ENCODE measurements around the gene THAP2.

THAP2 gene

GRCh38 chr12:71710276-71711125 is 46.4 kb downstream of the THAP2 start:
- Mint-ChIP-seq H3K36me3 (no peaks in the 10 kb centered on the region), H3K27ac (no peak overlapping the region), H3K4me3 (no peak overlapping the region), H3K4me1 (no peaks in the 10 kb centered on the region), H3K9me3 (peaks cover 21% of the 10 kb centered on the region)
- DNase-seq (ENCODE audit: low spot score in 2 of 2): no peak
- peak; percentile 67 for ATAC-seq

DNA sequence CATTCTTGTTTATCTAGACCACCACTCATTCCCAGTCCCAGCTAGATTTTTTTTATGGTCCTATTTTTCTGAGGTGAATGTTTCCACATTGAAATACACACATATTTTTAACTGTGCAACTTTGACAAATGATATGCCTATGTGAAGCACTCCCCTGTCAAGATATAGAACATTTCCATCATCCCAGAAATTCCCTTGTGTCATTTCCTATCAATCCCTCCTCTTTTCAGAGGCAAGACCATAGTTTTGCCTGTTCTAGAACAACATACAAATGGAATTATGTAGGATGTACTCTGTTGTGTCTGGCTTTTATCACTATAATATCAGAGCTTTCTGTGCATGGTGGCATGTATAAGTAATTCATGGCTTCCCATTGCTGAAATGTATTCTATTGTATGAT is 54.5 kb downstream of the THAP2 start:
- Mint-ChIP-seq H3K9me3 (peaks cover 10% of the 10 kb centered on the region), H3K4me1 (no peaks in the 10 kb centered on the region), H3K36me3 (no peaks in the 10 kb centered on the region), H3K4me3 (no peak overlapping the region), H3K27ac (no peak overlapping the region)
- DNase-seq (ENCODE audit: low spot score in 2 of 2) (no peak), ATAC-seq (no peak)

- Mint-ChIP-seq H3K36me3 (no peaks in the 10 kb centered on the region), H3K4me1 (no peaks in the 10 kb centered on the region), H3K9me3 (peaks cover 5% of the 10 kb centered on the region), H3K27ac (no peak overlapping the region), H3K4me3 (no peak overlapping the region)
- no peak for ATAC-seq
- DNase-seq (ENCODE audit: low spot score in 2 of 2): no peak
Measured at GRCh38 chr12:71719647-71720370, 55.7 kb downstream of the THAP2 start.

DNA sequence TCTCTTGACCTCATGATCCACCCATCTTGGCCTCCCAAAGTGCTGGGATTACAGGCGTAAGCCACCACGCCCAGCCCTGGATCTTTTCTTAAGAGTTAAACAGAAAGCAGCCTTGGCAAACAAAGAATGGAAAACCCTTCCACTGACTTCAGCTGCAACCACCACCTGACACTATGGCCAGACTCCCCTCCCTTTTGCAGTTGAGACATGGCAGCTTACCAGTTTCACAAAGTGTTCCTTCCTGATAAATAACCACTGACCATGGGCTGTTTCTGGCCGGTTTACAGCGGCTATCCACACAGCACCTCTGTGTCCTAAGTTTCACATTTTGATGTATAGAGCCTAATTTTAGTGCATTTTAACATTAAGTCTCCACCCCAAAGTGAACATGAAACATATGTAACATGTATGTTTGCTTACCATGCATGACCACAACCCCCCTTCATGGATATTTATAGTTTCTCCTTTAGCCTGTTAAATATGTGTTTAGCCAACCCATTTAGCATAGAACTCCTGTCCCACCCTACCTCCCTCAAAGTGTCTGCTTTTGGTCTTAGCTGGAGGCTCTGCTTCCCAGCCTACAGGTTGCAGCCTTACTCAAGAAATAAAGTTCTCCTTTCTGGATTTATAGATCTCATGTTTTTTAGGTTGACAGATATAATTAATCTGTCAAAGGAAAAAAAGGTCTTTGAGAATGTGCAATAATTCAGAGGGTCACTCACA is 57.8 kb downstream of the THAP2 start:
- ATAC-seq: no peak
- Mint-ChIP-seq H3K4me1 (no peaks in the 10 kb centered on the region), H3K4me3 (no peak overlapping the region), H3K27ac (no peak overlapping the region), H3K36me3 (no peaks in the 10 kb centered on the region), H3K9me3 (no peaks in the 10 kb centered on the region)
- DNase-seq (ENCODE audit: low spot score in 2 of 2): no peak

DNA sequence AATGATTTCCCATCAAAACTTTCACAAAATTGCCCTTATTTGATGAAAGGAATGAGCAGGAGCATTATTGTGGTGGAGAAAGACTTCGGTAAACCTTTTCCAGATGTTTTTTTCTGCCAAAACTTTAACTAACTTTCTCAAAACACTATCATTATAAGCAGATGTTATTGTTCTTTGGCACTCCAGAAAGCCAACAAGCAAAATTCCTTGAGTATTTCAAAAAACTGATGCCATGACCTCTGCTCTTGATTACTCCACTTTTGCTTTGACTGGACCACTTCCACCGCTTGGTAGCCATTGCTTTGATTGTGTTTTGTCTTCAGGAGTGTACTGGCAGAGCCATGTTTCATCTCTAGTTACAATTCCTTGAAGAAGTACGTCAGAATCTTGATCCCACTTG is 60.9 kb downstream of the THAP2 start:
- Mint-ChIP-seq H3K4me3 (no peak overlapping the region), H3K9me3 (no peaks in the 10 kb centered on the region)

GRCh38 chr12:71726548-71726947 is 62.4 kb downstream of the THAP2 start:
- Mint-ChIP-seq H3K36me3 (no peaks in the 10 kb centered on the region), H3K4me1 (no peaks in the 10 kb centered on the region), H3K27ac (no peak overlapping the region), H3K4me3 (no peak overlapping the region), H3K9me3 (no peaks in the 10 kb centered on the region)
- no peak for ATAC-seq
- DNase-seq (ENCODE audit: low spot score in 2 of 2): no peak

More for the DNA sequence above, 60.9 kb downstream of the THAP2 start:
- Mint-ChIP-seq H3K27ac (no peak overlapping the region), H3K36me3 (no peaks in the 10 kb centered on the region), H3K4me1 (no peaks in the 10 kb centered on the region)
- ATAC-seq (no peak), DNase-seq (ENCODE audit: low spot score in 2 of 2) (no peak)

- Mint-ChIP-seq H3K36me3 (no peaks in the 10 kb centered on the region), H3K9me3 (no peaks in the 10 kb centered on the region), H3K4me1 (no peaks in the 10 kb centered on the region), H3K27ac (no peak overlapping the region), H3K4me3 (no peak overlapping the region)
- ATAC-seq: peak; percentile 73
- no peak for DNase-seq (ENCODE audit: low spot score in 2 of 2)
Measured at GRCh38 chr12:71727958-71728357, 63.9 kb downstream of the THAP2 start.
